Measurements from ENCODE around the gene KRT86.

Gene KRT86

GRCh38 chr12:52308806-52309425 lies 34.5 kb downstream of the KRT86 start:
- no peak for TF ChIP-seq CTCF (conservative IDR thresholded peaks at IDR 0.05; ENCODE audit: low read depth, low read length)
- DNase-seq (ENCODE audit: low read depth): no peak
- H3K4me3 ChIP-seq (ENCODE audit: low read depth, low read length): peak overlapping the region; percentile 51

GRCh38 chr12:52310622-52311284 lies 36.3 kb downstream of the KRT86 start:
- DNase-seq (ENCODE audit: low read depth): peak; percentile 27
- no peak for TF ChIP-seq CTCF (conservative IDR thresholded peaks at IDR 0.05; ENCODE audit: low read depth, low read length)

GRCh38 chr12:52311285-52311648 lies 36.8 kb downstream of the KRT86 start:
- no peak overlapping the region for H3K4me3 ChIP-seq (ENCODE audit: low read depth, low read length)
- no peak for DNase-seq (ENCODE audit: low read depth)
- no peak for TF ChIP-seq CTCF (conservative IDR thresholded peaks at IDR 0.05; ENCODE audit: low read depth, low read length)

More at GRCh38 chr12:52310622-52311284, 36.3 kb downstream of the KRT86 start:
- H3K4me3 ChIP-seq (ENCODE audit: low read depth, low read length): no peak overlapping the region

- no peak for DNase-seq (ENCODE audit: low read depth)
- no peak overlapping the region for H3K4me3 ChIP-seq (ENCODE audit: low read depth, low read length)
- no peak for TF ChIP-seq CTCF (conservative IDR thresholded peaks at IDR 0.05; ENCODE audit: low read depth, low read length)
These were observed 37.6 kb downstream of the KRT86 start for GRCh38 chr12:52312086-52312485.

- no peak overlapping the region for H3K4me3 ChIP-seq (ENCODE audit: low read depth, low read length)
- no peak for TF ChIP-seq CTCF (conservative IDR thresholded peaks at IDR 0.05; ENCODE audit: low read depth, low read length)
- no peak for DNase-seq (ENCODE audit: low read depth)
These were observed 39.0 kb downstream of the KRT86 start for GRCh38 chr12:52313461-52313860.

- no peak overlapping the region for H3K4me3 ChIP-seq (ENCODE audit: low read depth, low read length)
- no peak for DNase-seq (ENCODE audit: low read depth)
- no peak for TF ChIP-seq CTCF (conservative IDR thresholded peaks at IDR 0.05; ENCODE audit: low read depth, low read length)
These were observed 39.5 kb downstream of the KRT86 start for GRCh38 chr12:52313926-52314325.

- no peak overlapping the region for H3K4me3 ChIP-seq (ENCODE audit: low read depth, low read length)
- TF ChIP-seq CTCF (conservative IDR thresholded peaks at IDR 0.05; ENCODE audit: low read depth, low read length): no peak
These were observed 40.1 kb downstream of the KRT86 start for GRCh38 chr12:52314511-52314910.

More at GRCh38 chr12:52314511-52314910, 40.1 kb downstream of the KRT86 start:
- no peak for DNase-seq (ENCODE audit: low read depth)

Data from choroid plexus epithelial cell (primary cell).